Measurements from ENCODE around the gene CSMD2. TPM values are rescaled to one million over a fixed set of nuclear protein-coding genes. Genes with fewer than 3 reads are reported as not detected.

The CSMD2 gene
- total RNA-seq, 2 experiments from 2014 or later: not detected

GRCh38 chr1:34175744-34176143 lies 10.7 kb upstream of the CSMD2 start:
- intact Hi-C loops (cut with micrococcal nuclease): no loop called here
- Mint-ChIP-seq H3K4me1 (ENCODE audit: low read depth) (no peaks in the 10 kb centered on the region), H3K9me3 (no peaks in the 10 kb centered on the region), H3K4me3 (no peak overlapping the region), H3K36me3 (ENCODE audit: low read depth) (no peaks in the 10 kb centered on the region), H3K27me3 (ENCODE audit: low read depth) (peaks cover 39% of the 10 kb centered on the region), H3K27ac (no peak overlapping the region)
- no peak for DNase-seq
- CTCF ChIA-PET: no interaction called here

GRCh38 chr1:34167389-34167788 lies 2.4 kb upstream of the CSMD2 start:
- CTCF ChIA-PET: no interaction called here
- H3K4me1 Mint-ChIP-seq (ENCODE audit: low read depth): peaks cover 10% of the 10 kb centered on the region
- DNase-seq: no peak
- no peak overlapping the region for H3K27ac Mint-ChIP-seq
- peaks cover 52% of the 10 kb centered on the region for H3K27me3 Mint-ChIP-seq (ENCODE audit: low read depth)
- H3K36me3 Mint-ChIP-seq (ENCODE audit: low read depth): no peaks in the 10 kb centered on the region
- no peaks in the 10 kb centered on the region for H3K9me3 Mint-ChIP-seq
- intact Hi-C loops (cut with micrococcal nuclease): loop anchor here (10.0 kb wide), 1 partner anchor 433 kb away; no protein-coding TSS in a partner anchor
- H3K4me3 Mint-ChIP-seq: no peak overlapping the region

- peaks cover 54% of the 10 kb centered on the region for H3K27me3 Mint-ChIP-seq (ENCODE audit: low read depth)
- no peak overlapping the region for H3K4me3 Mint-ChIP-seq
- no peaks in the 10 kb centered on the region for H3K36me3 Mint-ChIP-seq (ENCODE audit: low read depth)
- no peak for DNase-seq
- CTCF ChIA-PET: no interaction called here
- intact Hi-C loops (cut with micrococcal nuclease): loop anchor here (10.0 kb wide), 1 partner anchor 432 kb away; no protein-coding TSS in a partner anchor
- no peak overlapping the region for H3K27ac Mint-ChIP-seq
- no peaks in the 10 kb centered on the region for H3K9me3 Mint-ChIP-seq
- H3K4me1 Mint-ChIP-seq (ENCODE audit: low read depth): peaks cover 10% of the 10 kb centered on the region
Measured at GRCh38 chr1:34166625-34167361, 1.8 kb upstream of the CSMD2 start.

GRCh38 chr1:34166191-34166624 lies 1.2 kb upstream of the CSMD2 start:
- CTCF ChIA-PET: no interaction called here
- Mint-ChIP-seq H3K27ac (no peak overlapping the region), H3K4me1 (ENCODE audit: low read depth) (peaks cover 10% of the 10 kb centered on the region), H3K36me3 (ENCODE audit: low read depth) (no peaks in the 10 kb centered on the region), H3K4me3 (no peak overlapping the region), H3K9me3 (no peaks in the 10 kb centered on the region), H3K27me3 (ENCODE audit: low read depth) (peaks cover 60% of the 10 kb centered on the region)
- intact Hi-C loops (cut with micrococcal nuclease): loop anchor here (10.0 kb wide), 1 partner anchor 431 kb away; no protein-coding TSS in a partner anchor
- no peak for DNase-seq

GRCh38 chr1:34165422-34165921 lies 442 bp upstream of the CSMD2 start:
- intact Hi-C loops (cut with micrococcal nuclease): loop anchor here (10.0 kb wide), 1 partner anchor 431 kb away; no protein-coding TSS in a partner anchor
- Mint-ChIP-seq H3K9me3 (no peaks in the 10 kb centered on the region), H3K27me3 (ENCODE audit: low read depth) (peaks cover 60% of the 10 kb centered on the region), H3K4me3 (no peak overlapping the region), H3K4me1 (ENCODE audit: low read depth) (peaks cover 10% of the 10 kb centered on the region), H3K27ac (no peak overlapping the region), H3K36me3 (ENCODE audit: low read depth) (no peaks in the 10 kb centered on the region)
- DNase-seq: no peak
- CTCF ChIA-PET: no interaction called here

DNA sequence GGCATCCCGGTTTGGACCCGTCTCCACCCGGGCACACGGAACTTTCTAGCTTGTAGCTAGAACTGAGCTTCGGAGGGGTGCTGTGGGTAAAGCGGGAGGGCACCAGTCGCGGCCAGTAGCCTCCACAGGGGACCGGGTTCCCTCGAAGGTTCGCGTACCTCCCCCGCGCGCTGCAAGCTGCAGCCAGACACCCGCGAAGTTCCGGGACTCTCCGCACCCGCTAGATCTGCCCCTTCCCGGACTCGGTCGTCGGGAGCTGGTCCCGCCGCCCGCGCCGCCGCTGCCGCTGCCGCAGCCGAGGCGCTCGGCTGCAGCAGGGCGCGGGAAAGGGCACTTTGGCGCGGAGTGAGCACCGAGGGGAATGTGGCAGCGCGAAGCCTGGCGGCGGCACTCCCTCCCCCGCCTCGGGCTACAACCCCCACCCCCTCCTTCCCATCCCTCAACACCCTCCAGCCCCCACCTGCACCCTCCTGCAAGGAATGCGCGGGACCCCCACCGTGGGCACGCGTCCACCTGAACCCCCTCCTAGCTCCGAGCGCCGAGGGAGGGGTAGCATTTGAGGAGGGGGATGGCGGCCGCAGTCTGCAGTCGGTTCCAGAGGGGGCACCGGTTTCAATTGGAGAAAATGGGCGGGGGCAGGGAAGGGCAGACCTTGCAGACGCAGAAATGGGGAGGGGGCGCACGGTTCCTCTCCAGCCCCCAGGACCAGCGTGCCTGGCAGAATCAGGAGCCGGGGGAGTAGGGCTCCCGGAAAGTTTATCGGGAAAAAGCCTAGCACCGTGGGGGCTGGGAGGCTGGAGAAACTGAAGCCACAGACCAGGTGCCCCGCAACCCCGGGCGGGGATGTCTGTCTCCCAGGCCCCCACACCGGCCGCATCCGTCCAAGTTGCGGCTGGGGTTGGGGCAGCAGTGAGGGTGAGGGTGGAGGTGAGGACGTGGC lies 968 bp downstream of the CSMD2 start:
- intact Hi-C loops (cut with micrococcal nuclease): loop anchor here (2.0 to 10.0 kb wide), 2 partner anchors 429 to 531 kb away; no protein-coding TSS in a partner anchor
- DNase-seq: peak; percentile 13
- CTCF ChIA-PET: interaction anchor here (0.9 to 1.3 kb wide), 3 partner anchors 26 to 531 kb away, joined by 3 to 4 read pairs (median 3); no protein-coding TSS in a partner anchor
- peaks cover 10% of the 10 kb centered on the region for H3K4me1 Mint-ChIP-seq (ENCODE audit: low read depth)
- H3K9me3 Mint-ChIP-seq: no peaks in the 10 kb centered on the region
- H3K36me3 Mint-ChIP-seq (ENCODE audit: low read depth): no peaks in the 10 kb centered on the region
- H3K27me3 Mint-ChIP-seq (ENCODE audit: low read depth): peaks cover 60% of the 10 kb centered on the region
- no peak overlapping the region for H3K4me3 Mint-ChIP-seq
- H3K27ac Mint-ChIP-seq: no peak overlapping the region

DNA sequence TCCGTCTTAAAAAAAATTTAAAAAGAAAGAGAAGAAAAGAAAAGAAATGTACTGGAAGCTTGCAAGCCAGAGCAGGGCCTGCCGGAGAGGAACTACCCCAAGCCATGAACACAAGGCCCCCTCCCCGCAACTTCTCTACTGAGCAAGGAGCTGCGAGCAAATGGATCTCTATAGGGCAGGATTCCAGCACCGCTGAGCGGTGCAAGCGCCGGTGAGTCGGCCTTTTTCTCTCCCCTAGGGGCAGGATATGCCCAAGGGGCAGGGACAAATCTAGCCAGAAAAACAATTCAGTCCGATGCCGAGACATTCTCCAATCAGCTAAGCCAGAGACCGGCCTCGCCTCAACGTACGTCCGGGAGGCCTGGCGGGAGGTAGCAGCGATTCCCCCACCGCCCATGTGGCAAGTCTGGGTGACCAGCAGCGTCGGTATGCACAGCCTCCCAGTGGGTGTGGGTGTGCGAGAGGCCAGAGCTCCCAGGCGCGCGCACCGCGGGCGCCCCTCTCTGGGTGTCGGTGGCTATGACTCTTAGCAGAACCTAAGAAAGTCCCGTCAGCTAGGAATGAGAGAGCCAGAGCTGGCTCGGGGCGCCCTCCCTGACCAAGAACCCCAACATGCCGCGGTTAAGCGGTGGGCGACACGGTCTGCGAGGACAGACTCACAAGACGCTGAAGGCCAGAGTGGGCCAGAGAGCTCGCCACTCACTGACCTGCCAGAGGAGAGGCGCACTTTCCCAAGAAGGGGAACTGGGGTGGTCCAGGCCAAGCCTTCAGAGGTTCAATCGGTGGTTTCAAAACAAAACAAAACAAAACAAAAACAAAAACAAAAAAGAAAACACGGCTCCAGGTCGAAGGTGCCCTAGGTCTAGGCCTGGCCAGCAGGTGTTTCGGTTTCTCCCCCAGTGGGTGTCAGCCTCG lies 1.9 kb downstream of the CSMD2 start:
- CTCF ChIA-PET: interaction anchor here (0.9 to 1.5 kb wide), 4 partner anchors 27 to 530 kb away, joined by 3 to 4 read pairs (median 3); no protein-coding TSS in a partner anchor
- H3K4me3 Mint-ChIP-seq: peak overlapping the region; percentile 51
- no peaks in the 10 kb centered on the region for H3K36me3 Mint-ChIP-seq (ENCODE audit: low read depth)
- H3K9me3 Mint-ChIP-seq: no peaks in the 10 kb centered on the region
- peaks cover 10% of the 10 kb centered on the region for H3K4me1 Mint-ChIP-seq (ENCODE audit: low read depth)
- H3K27ac Mint-ChIP-seq: no peak overlapping the region
- peaks cover 58% of the 10 kb centered on the region for H3K27me3 Mint-ChIP-seq (ENCODE audit: low read depth)
- DNase-seq: peak; percentile 55
- intact Hi-C loops (cut with micrococcal nuclease): loop anchor here (2.0 to 10.0 kb wide), 2 partner anchors 428 to 530 kb away; no protein-coding TSS in a partner anchor

DNA sequence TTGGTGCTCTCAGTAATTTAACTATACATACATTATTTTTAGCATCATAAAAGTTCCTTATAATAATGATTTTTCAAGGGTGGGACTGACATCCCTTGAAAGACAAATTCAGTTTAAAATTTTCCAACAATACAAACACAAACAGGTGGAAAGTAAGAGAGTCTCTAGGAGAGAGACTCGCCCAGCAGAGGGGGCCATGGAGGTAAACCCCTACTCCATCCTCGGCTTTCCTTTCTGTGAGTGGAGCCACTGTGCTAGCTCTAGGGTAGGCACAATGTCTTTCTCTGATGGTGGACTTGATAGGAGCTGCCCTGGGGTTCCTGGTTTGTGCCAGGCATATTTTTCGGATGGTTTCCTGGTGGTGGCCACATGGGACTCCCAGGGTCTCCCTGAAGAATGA lies 8.3 kb downstream of the CSMD2 start:
- no peak for DNase-seq
- H3K27me3 Mint-ChIP-seq (ENCODE audit: low read depth): peaks cover 39% of the 10 kb centered on the region
- H3K4me3 Mint-ChIP-seq: no peak overlapping the region
- CTCF ChIA-PET: no interaction called here
- intact Hi-C loops (cut with micrococcal nuclease): no loop called here
- no peaks in the 10 kb centered on the region for H3K9me3 Mint-ChIP-seq
- H3K36me3 Mint-ChIP-seq (ENCODE audit: low read depth): no peaks in the 10 kb centered on the region
- no peak overlapping the region for H3K27ac Mint-ChIP-seq
- no peaks in the 10 kb centered on the region for H3K4me1 Mint-ChIP-seq (ENCODE audit: low read depth)

GRCh38 chr1:34155860-34156259 lies 9.2 kb downstream of the CSMD2 start:
- no peak for DNase-seq
- intact Hi-C loops (cut with micrococcal nuclease): no loop called here
- Mint-ChIP-seq H3K4me1 (ENCODE audit: low read depth) (no peaks in the 10 kb centered on the region), H3K36me3 (ENCODE audit: low read depth) (no peaks in the 10 kb centered on the region), H3K4me3 (no peak overlapping the region), H3K27me3 (ENCODE audit: low read depth) (peaks cover 30% of the 10 kb centered on the region), H3K9me3 (no peaks in the 10 kb centered on the region), H3K27ac (no peak overlapping the region)
- CTCF ChIA-PET: no interaction called here

DNA sequence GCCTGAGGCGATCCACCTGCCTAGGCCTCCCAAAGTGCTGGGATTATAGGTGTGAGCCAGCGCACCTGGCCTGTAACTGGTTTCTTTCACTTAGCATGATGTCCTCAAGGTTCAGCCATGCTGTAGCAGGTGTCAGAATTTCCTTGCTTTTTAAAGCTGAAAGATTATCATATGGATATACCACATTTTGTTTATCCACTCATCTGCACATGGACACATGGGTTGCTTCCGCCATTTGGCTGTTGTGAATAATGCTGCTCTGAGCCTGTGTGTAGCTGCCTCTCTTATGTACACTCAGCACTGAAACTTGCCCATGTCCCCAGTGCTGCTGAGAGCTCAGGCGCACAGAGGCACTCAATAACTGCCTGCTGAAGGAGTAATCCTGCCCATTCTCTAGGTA lies 11.8 kb downstream of the CSMD2 start:
- DNase-seq: no peak
- H3K4me1 Mint-ChIP-seq (ENCODE audit: low read depth): no peaks in the 10 kb centered on the region
- H3K36me3 Mint-ChIP-seq (ENCODE audit: low read depth): no peaks in the 10 kb centered on the region
- H3K9me3 Mint-ChIP-seq: no peaks in the 10 kb centered on the region
- no peak overlapping the region for H3K27ac Mint-ChIP-seq
- intact Hi-C loops (cut with micrococcal nuclease): no loop called here
- H3K27me3 Mint-ChIP-seq (ENCODE audit: low read depth): peaks cover 19% of the 10 kb centered on the region
- H3K4me3 Mint-ChIP-seq: no peak overlapping the region
- CTCF ChIA-PET: no interaction called here

DNA sequence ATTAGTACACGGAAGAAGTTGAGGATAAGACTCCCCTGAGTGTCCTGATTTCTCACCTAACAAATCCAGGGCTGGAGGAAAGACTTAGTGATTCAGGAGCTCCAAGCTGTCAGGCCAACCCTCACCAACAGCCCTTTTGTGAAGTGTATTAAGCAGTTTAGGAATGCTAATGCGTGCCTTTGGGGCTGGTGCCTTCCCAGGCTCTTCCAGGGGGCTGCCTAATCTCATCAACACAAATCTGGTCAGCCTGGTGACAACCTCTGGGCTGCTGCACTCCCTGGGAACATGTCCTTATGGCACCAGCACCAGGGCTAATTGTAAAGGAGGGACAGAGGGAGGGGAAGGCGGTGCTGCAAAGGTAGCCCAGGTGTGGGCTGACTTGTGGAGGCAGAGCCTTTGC lies 15.5 kb downstream of the CSMD2 start:
- H3K4me3 Mint-ChIP-seq: no peak overlapping the region
- intact Hi-C loops (cut with micrococcal nuclease): no loop called here
- no peaks in the 10 kb centered on the region for H3K9me3 Mint-ChIP-seq
- peaks cover 11% of the 10 kb centered on the region for H3K27me3 Mint-ChIP-seq (ENCODE audit: low read depth)
- no peak for DNase-seq
- no peak overlapping the region for H3K27ac Mint-ChIP-seq
- no peaks in the 10 kb centered on the region for H3K36me3 Mint-ChIP-seq (ENCODE audit: low read depth)
- H3K4me1 Mint-ChIP-seq (ENCODE audit: low read depth): no peaks in the 10 kb centered on the region
- CTCF ChIA-PET: no interaction called here
